ENCODE data around the gene THBS3. TPM values are rescaled to one million over a fixed set of nuclear protein-coding genes. Genes with fewer than 3 reads are reported as not detected.
"Not testable (repeated sequence)": the region's sequence is repeated elsewhere in the genome, so short reads cannot be mapped to it uniquely, and the experiment has no call there.

THBS3 gene
- total RNA-seq, 1 donor, result 8.0 TPM

DNA sequence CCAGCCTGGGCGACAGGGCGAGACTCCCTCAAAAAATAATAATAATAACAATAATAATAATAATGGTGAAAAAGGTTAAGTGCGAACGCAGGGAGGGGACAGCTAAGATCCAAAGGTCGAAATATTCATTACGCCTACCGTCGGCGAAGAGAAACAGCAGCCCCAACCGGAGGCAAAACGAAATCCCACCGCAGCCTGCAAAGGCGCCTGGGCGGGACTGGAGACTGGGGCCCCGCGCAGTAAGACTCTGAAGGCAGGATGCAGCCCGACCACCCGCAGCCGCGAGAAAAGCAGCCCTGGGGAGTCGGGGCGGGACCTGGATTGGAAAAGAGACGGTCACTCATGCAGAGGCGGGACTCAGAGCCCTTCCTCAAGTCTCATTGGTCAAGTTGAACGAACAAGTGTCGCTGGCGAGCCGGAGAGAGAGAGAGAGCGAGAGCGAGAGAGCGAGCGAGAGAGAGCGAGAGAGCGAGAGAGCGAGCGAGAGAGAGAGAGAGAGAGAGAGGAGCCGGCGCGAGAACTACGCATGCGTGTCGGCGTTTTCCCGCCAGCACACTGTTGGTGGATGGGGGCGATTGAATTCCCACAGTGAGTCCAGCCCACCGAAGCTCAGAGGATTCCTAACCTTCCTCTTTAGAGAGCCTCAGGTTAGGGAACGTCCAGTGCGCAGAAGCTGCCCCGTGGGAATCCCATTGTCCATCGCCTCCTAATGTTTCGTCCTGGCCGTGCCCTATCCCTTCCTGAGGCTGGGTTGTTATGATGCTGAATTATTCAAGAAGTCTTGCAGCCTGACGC lies 36.9 kb upstream of the THBS3 start:
- peak overlapping the region; percentile 81 for H3K4me3 ChIP-seq (ENCODE audit: low read length)
- peaks cover 53% of the 10 kb centered on the region for H3K4me1 ChIP-seq (ENCODE audit: insufficient read depth, low read length)

DNA sequence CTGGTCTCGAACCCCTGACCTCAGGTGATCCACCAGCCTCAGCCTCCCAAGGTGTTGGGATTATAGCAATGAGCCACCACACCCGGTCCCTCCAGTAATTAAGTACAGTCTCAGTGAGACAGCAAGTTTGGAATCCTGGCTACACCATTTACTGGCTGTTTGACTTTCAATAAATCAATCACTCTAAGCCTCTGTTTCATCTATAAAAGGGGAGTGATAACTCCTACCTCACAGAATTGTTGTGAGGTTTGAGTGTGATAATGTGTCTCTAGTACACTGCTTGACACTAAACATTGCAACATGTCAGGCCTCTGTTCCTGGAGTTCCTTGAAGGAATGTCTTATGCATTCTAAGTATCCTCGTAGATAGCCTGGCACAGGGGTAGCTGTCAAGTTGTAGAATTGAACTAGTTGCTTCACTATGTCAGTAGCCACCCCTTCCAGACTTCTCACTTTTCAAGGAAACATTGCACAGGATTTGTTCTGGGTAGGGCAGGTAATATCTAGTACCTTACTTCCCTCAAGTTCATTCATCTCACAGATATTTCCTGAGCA lies 35.2 kb upstream of the THBS3 start:
- Histone ChIP-seq H3K27me3 (ENCODE audit: insufficient read depth, low read length) (no peaks in the 10 kb centered on the region), H3K4me1 (ENCODE audit: insufficient read depth, low read length) (peaks cover 55% of the 10 kb centered on the region), H3K9me3 (ENCODE audit: low read depth, low read length) (no peaks in the 10 kb centered on the region), H3K4me3 (ENCODE audit: low read length) (no peak overlapping the region)

More for the DNA sequence above, 36.9 kb upstream of the THBS3 start:
- no peaks in the 10 kb centered on the region for H3K9me3 ChIP-seq (ENCODE audit: low read depth, low read length)
- H3K27me3 ChIP-seq (ENCODE audit: insufficient read depth, low read length), result no peaks in the 10 kb centered on the region

DNA sequence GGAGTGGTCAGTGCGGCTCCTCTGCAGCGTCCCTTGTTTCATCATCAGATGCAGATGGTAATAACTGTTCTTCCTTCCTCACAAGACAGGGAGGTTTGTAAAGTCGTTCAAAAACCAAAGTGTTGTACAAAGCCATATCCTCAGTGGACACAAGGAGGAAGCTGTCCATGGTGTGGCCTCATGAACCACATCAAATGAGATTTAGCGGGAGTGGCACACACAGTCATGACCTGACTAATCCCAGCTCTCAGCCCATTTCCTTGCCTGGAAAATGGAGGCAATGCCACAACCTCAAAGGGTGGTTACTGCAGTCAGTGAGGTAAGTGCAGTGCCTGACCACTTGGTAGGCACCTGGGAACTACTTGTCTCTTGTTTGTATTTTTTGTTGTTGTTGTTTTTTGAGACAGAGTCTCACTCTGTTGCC lies 34.2 kb upstream of the THBS3 start:
- Histone ChIP-seq H3K9me3 (ENCODE audit: low read depth, low read length) (no peaks in the 10 kb centered on the region), H3K4me1 (ENCODE audit: insufficient read depth, low read length) (peaks cover 57% of the 10 kb centered on the region), H3K27me3 (ENCODE audit: insufficient read depth, low read length) (no peaks in the 10 kb centered on the region)

DNA sequence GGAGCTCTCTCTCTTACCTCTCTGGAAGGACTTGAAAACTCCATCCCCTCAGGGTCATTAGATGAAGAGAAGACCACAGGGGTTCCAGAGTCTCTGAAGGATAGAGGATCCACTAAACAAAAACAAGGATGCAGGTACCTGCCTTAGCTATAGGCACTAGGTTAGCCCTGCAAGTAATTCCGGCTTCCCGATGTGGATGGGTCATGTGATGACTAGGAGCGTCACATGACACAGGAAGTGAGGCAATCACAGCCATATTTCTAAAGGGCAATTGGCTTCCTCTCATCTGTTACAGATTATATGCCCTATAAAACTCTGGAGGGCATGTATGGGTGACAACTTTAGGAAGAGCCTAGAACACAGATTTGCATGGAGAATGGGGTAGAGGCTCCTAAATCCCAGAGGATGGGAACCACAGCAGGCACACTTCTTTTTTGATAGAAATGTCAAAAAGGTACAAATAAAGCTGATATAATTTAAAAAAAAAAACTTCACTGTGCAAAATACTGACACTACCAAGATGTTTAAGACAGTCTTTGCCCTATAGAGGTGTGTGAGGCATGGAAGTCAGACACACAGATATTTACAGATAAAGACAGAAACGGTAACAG lies 33.5 kb upstream of the THBS3 start:
- Histone ChIP-seq H3K27me3 (ENCODE audit: insufficient read depth, low read length) (no peaks in the 10 kb centered on the region), H3K4me3 (ENCODE audit: low read length) (peak overlapping the region; percentile 51), H3K9me3 (ENCODE audit: low read depth, low read length) (no peaks in the 10 kb centered on the region), H3K4me1 (ENCODE audit: insufficient read depth, low read length) (peaks cover 63% of the 10 kb centered on the region)

More for the DNA sequence above, 34.2 kb upstream of the THBS3 start:
- no peak overlapping the region for H3K4me3 ChIP-seq (ENCODE audit: low read length)

DNA sequence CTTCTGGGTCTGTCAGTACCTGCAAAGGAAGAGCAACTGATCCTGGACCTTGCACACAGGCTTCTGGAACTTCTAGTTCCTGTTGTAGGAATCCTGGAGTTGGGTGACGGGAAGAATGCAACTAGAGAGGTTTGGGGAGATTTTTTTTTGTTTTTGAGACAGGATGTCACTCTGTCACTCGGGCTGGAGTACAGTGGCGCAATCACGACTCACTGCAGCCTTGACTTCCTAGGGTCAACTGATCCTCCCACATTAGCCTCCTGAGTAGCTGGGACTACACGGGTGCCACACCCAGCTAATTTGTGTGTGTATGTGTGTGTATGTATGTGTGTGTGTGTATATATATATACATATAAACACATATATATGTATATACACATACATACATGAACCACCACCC lies 28.8 kb upstream of the THBS3 start:
- H3K4me3 ChIP-seq (ENCODE audit: low read length), result no peak overlapping the region
- H3K9me3 ChIP-seq (ENCODE audit: low read depth, low read length), result no peaks in the 10 kb centered on the region
- peaks cover 36% of the 10 kb centered on the region for H3K4me1 ChIP-seq (ENCODE audit: insufficient read depth, low read length)
- no peaks in the 10 kb centered on the region for H3K27me3 ChIP-seq (ENCODE audit: insufficient read depth, low read length)

DNA sequence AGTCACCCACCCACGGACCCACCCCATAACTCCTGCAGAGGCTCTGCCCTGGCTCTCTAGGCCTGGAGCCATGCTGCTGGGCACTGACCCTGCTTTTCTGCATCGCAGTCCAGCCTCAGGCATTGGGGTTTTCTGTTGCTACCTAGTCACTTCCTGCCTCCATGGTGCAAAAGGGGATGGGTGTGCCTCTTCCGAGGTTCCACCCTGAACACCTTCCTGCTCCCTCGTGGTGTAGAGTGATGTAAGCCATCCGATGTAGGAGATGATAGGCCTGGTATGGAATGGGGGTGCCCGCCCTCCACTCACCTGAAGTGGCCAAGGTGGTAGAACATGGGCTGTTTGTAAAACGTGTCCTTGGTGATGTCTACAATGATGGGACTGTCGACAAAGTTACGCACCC lies 27.7 kb upstream of the THBS3 start:
- H3K27me3 ChIP-seq (ENCODE audit: insufficient read depth, low read length); H3K9me3 ChIP-seq (ENCODE audit: low read depth, low read length); H3K4me3 ChIP-seq (ENCODE audit: low read length): not testable (repeated sequence)
- peaks cover 26% of the 10 kb centered on the region for H3K4me1 ChIP-seq (ENCODE audit: insufficient read depth, low read length)

DNA sequence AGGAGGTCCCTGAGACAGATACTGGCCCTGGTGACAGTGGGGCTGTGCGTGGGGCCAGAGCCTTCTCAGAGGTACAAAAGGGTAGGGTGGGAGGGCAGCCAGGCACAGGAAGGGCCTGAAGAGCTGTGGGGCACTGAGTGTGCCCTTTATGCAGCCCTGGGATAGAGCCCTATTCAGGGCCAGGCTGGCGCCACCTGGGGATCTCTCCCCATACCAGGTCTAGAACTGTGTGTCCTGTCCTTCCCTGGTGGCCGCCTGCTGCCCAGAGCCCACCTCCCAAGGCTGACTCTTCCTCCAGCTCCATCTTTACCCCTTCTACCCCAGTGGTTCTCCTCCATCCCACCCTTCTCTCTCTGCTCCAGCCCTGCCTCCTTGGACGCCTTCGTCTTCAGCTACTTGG lies 25.8 kb upstream of the THBS3 start:
- not testable (repeated sequence) for H3K27me3 ChIP-seq (ENCODE audit: insufficient read depth, low read length); H3K4me3 ChIP-seq (ENCODE audit: low read length); H3K9me3 ChIP-seq (ENCODE audit: low read depth, low read length)
- H3K4me1 ChIP-seq (ENCODE audit: insufficient read depth, low read length), result peaks cover 16% of the 10 kb centered on the region

DNA sequence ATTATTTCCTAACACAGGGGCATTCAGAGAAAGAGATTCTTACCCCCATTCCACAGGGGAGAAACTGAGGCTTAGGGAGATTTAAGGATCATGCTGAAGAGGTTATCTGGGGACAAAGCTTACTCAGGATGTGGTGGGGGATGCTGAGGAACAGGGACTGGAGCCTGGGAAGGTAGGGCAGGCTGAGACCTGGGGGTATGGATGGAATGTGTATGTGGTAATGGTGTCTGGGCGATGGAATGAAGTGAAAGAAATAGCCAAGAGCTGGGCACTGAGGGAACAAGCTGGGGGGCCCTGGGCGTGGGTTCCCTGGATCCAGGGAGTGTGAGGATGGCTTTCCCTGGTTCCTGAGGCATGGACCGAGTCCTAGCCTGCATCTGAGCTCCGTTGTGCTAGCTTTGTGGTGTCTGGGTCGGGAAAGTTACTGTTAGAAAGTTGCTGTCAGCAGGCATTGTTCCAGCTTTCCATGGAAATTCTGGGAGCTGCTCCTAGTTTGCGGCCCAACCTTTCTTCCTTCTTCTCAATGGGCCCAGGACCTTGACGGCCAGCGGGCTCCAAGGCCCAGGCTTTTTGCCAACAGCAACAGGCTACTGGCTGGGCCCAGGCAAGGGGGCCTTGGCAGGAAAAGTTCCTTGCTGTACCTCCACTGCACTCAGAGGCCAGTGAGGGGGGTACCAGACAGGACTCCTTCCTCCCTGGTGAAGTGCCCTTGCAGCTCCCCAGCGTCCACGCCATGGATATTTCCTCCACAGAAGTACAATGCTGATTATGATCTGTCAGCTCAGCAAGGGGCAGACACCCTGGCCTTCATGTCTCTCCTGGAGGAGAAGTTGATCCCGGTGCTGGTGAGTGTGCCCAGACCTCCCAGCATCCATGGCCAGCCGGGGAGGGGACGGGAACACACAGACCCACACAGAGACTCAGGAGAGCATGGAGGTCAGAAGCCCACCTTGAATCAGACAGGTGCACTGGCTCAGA lies 24.6 kb upstream of the THBS3 start:
- H3K27me3 ChIP-seq (ENCODE audit: insufficient read depth, low read length); H3K4me3 ChIP-seq (ENCODE audit: low read length); H3K9me3 ChIP-seq (ENCODE audit: low read depth, low read length): not testable (repeated sequence)
- peaks cover 25% of the 10 kb centered on the region for H3K4me1 ChIP-seq (ENCODE audit: insufficient read depth, low read length)

DNA sequence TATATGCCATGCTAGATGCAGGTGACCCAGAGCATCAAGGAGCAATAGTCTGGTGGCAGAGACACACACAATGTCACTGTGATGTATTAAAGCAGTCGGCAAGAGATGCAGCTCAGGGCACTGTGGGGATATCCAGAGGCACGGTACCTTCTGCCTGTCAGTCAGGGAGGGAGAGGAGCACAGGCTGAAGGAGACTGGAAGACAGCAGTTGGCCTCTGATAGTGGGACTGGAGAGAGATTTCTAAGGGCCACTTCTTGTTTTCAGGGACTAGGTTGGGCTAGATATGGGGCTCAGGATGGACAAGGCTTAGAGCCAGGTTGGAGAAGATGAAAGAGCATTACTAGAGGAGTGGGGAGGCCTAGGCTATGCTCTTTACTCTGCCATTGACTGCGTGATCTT lies 23.6 kb upstream of the THBS3 start:
- not testable (repeated sequence) for H3K4me3 ChIP-seq (ENCODE audit: low read length); H3K27me3 ChIP-seq (ENCODE audit: insufficient read depth, low read length); H3K9me3 ChIP-seq (ENCODE audit: low read depth, low read length)
- peaks cover 25% of the 10 kb centered on the region for H3K4me1 ChIP-seq (ENCODE audit: insufficient read depth, low read length)

DNA sequence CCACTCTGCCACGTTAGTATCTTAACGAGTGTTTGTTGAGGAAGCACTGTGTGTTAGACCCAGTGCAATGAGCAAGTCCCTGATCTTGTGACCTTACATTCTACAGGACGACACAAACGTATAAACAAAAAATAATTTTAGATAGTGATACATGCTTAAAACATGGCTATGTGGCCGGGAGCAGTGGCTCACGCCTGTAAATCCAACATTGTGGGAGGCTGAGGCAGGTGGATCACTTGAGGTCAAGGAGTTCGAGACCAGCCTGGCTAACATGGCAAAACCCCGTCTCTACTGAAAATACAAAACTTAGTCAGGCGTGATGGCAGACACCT lies 20.4 kb upstream of the THBS3 start:
- Histone ChIP-seq H3K9me3 (ENCODE audit: low read depth, low read length) (no peaks in the 10 kb centered on the region), H3K4me3 (ENCODE audit: low read length) (peak overlapping the region; percentile 51), H3K4me1 (ENCODE audit: insufficient read depth, low read length) (peaks cover 48% of the 10 kb centered on the region)

DNA sequence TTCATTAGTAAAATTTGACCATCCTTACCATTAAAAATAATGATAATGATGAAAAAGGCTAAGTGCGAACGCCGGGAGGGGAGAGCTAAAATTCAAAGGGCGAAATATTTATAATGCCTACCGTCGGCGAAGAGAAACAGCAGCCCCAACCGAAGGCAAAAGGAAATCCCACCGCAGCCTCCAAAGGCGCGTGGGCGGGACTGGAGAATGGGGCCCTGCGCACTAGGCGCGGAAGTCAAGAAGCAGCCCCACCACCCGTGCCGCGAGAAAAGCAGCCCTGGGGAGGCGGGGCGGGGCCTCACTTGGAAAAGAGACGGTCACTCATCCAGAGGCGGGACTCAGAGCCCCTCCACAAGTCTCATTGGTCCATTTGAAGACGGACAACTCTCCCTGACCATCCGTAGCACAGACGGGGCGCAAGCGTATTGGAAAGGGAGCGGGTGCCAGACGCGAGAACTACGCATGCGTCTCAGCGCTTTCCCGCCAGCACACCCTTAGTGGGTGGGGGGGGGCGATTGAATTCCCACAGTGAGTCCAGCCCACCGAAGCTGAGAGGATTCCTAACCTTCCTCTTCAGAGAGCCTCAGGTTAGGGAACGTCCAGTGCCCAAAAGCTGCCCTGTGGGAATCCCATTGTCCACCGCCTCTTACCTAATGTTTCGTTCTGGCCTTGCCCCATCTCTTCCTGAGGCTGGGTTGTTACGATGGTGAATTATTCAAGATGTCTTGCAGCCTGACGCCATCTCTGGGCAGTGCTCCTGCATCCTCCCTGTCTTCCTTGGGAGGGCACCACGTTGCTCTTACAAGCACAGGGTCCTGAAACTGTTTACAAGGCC lies 19.8 kb upstream of the THBS3 start:
- H3K9me3 ChIP-seq (ENCODE audit: low read depth, low read length), result no peaks in the 10 kb centered on the region
- H3K4me1 ChIP-seq (ENCODE audit: insufficient read depth, low read length), result peaks cover 54% of the 10 kb centered on the region

More for the DNA sequence above, 20.4 kb upstream of the THBS3 start:
- no peaks in the 10 kb centered on the region for H3K27me3 ChIP-seq (ENCODE audit: insufficient read depth, low read length)

DNA sequence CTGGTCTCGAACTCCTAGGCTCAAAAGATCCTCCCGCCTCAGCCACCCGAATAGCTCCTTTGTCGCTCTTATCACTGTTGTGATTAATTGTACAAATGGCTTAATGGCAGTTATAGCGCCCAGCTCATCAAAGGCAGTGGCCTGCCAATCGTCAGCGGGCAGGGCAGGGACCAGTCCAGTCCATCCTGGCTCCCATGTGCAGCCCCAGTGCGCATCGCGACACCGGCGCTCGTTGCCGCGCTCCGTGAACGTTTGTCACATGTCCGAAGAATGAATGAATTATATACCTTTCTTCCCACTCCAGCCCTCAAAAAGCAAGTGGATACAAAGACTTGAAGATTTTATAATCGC lies 19.2 kb upstream of the THBS3 start:
- Histone ChIP-seq H3K4me3 (ENCODE audit: low read length) (peak overlapping the region; percentile 51), H3K4me1 (ENCODE audit: insufficient read depth, low read length) (peaks cover 60% of the 10 kb centered on the region), H3K9me3 (ENCODE audit: low read depth, low read length) (no peaks in the 10 kb centered on the region), H3K27me3 (ENCODE audit: insufficient read depth, low read length) (no peaks in the 10 kb centered on the region)

More for the DNA sequence above, 19.8 kb upstream of the THBS3 start:
- Histone ChIP-seq H3K27me3 (ENCODE audit: insufficient read depth, low read length) (no peaks in the 10 kb centered on the region), H3K4me3 (ENCODE audit: low read length) (peak overlapping the region; percentile 51)

DNA sequence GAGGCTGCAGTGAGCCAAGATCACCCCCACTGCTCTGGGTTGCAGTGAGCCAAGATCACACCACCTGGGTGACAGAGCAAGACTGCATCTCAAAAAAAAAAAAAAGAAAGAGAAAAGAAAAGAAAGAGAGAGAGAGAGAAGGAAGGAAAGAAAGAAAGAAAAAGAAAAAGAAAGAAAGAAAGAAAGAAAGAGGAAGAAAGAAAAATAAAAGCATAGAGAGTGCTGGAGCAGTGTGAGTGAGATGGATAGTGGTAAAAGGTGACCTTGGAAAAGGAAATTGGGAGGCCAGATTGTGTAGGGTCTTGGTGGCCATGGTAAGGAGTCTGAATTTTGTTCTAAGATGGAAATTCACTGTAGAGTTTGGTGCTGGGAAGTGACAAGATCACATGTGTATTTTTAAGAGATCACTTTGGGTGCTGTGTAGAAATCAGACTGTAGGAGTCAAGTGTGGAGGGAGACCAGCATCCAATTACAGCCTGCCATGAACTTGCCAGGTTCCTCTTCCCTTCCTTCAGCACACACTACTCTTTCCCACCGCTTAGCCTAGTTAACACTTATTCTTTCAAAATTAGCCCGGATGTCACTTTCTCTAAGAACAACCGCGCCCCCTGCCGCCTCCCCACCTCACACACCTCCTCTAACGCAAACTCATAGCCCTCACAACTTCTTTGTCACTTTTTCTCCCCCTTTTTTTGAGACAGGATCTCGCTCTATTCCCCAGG lies 18.7 kb upstream of the THBS3 start:
- Histone ChIP-seq H3K4me1 (ENCODE audit: insufficient read depth, low read length) (peaks cover 64% of the 10 kb centered on the region), H3K27me3 (ENCODE audit: insufficient read depth, low read length) (no peaks in the 10 kb centered on the region), H3K4me3 (ENCODE audit: low read length) (peak overlapping the region; percentile 51), H3K9me3 (ENCODE audit: low read depth, low read length) (no peaks in the 10 kb centered on the region)

DNA sequence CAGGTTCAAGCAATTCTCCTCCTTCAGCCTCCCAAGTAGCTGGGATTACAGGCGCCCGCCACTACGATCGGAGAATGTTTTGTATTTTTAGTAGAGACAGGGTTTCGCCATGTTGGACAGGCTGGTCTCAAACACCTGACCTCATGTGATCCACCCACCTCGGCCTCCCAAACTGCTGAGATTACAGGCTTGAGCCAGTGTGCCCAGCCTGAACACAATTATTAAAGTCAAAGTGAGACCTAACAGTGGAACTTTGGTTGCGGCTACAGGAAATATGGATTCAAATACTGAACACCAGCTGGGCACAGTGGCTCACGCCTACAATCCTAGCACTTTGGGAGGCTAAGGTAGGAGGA lies 17.7 kb upstream of the THBS3 start:
- not testable (repeated sequence) for H3K4me3 ChIP-seq (ENCODE audit: low read length); H3K27me3 ChIP-seq (ENCODE audit: insufficient read depth, low read length); H3K9me3 ChIP-seq (ENCODE audit: low read depth, low read length)
- peaks cover 73% of the 10 kb centered on the region for H3K4me1 ChIP-seq (ENCODE audit: insufficient read depth, low read length)
